Measurements from ENCODE around the gene AKT1.
"Not testable (repeated sequence)": the region's sequence is repeated elsewhere in the genome, so short reads cannot be mapped to it uniquely, and the experiment has no call there.

Gene AKT1

DNA sequence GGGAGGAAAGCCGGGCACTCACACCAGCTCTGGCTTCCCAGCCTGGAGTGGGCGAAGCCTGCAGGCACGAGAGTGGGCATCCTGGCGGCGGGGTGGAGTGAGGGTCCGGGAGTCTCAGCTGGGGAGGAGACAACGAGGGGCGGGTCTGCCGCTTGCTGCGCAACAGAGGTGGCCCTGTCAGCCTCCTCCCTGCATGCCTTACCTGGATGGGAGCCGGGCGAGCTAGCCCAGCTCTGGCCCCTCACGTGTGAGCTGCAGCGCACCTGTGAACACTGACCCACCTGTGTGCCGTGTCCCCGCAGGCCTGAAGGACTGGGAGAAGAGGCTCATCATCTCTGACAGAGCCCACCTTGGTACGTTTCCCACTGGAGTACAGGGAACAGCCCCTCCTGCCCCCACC, 56.5 kb downstream of the AKT1 start:
- no peak for DNase-seq (ENCODE audit: low read depth)

DNA sequence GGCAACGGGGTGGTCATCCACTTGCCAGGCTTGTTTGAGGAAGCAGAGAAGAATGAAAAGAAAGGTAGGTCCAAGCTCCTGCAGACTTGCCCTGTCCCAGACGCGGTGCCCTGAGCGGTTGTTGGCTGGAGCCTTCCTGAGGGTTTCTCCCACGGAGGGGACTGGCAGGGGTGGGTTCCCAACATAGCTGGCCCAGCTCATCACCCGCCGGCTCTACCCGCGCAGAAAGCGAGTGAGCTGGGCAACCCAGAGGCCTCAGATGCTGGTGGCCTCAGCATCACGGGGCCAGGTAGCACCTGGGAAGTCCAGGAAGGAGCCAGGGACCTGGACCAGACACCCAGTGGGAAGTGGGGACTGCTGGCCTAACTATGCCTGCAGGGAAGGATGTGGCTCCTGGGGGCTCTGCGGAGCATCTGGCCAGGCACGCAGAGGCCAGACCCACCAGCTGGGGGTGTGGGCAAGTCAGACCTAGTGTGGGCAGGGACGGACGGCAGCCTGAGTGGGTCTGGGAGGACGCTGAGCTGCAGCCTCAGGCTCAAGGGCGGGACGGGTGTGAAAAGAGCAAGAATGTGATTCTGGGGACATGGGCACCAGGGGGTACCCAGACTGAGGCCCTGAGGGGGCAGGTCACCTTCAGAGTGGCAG, 57.1 kb downstream of the AKT1 start:
- DNase-seq (ENCODE audit: low read depth): no peak

DNA sequence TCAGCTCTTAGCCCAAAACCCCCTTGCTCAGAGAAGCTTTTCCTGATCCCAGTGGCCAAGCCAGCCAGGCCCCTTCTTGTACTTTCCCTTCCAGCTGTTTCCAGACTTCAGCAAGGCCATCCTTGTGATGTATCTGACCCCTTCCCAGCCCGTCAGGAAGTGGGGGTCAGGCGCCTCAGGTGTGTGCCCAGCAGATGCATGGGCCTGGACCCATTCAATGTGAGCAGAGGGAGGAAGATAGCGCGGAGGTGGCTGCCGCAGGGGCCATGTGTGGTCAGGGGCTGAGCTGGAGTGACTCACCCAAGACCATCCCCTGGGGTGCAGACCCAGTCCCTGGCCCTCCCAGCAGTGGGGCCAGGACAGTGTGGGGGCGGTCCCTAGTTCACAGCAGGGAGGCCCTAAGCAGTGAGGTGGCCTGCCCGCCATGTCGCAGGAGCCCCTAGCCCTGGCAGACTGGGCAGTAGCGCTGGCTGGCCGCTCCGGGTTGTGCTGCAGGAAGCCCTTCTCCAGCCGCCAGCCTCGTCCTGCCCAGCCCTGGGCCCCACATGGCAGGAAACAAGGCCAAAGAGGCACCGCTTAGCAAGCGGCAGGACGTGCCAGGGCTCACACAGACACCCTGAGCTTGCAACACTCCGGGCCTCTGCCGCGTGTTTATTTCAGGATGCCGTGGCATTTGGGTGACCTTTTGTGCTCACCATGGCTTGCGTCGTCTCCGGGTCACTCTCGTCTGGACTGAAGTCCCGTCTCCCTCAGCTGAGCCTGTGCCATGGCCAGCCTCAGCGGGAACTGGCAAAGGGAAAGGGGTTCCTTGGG, 59.5 kb downstream of the AKT1 start:
- no peak for DNase-seq (ENCODE audit: low read depth)

DNA sequence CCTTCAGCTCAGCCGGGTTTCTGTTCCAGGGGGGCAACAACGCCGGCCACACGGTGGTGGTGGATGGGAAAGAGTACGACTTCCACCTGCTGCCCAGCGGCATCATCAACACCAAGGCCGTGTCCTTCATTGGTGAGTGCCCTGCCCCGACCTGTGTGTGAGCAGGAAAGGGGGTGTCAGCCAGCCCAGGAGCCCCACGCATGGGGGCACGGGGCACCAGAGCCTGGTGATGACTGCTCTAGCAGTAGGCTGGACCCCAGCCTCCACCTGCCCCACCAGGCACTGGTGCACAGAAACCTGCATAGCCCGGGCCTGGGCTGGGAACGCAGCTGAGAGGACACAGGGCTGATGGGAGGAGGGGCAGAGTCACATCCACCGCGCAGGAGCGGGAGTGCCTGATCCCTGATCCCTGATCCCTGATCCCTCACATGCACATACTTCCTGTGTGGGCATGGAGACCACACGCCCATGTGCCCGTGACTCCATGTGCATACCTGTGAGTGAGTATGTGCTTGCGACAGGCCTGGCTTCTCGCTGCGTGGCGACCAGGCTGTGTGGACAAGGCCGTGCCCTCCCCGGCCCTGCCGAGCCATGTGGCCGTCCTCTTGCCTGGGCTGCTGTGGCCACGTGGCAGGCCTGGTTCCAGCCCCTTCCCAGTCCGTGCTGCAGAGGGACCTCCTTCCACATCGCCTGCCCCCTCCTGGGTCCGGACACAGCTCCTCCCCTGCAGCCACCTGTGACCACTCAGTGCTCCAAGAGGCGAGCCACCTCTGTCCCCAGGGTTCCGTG, 60.4 kb downstream of the AKT1 start:
- DNase-seq (ENCODE audit: low read depth): no peak

DNA sequence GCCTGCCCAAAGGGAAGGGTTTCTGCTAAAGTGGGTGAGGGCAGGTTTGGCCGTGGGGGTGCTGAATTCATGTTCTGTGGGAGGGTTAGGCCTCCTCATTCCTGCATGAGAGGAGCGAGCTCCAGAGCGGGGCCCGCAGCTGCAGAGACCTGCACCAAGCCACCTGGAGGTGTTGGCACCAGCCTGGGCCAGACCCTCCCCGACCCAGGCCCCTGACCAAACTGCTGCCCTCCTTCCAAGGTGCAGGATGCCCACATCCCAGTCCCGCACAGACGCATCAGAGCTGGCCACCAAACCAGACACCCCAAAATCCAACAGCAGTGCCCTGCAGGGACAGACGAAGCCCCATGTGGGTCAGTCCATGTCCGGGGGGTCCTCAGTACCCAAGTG, 61.0 kb downstream of the AKT1 start:
- no peak for DNase-seq (ENCODE audit: low read depth)

DNA sequence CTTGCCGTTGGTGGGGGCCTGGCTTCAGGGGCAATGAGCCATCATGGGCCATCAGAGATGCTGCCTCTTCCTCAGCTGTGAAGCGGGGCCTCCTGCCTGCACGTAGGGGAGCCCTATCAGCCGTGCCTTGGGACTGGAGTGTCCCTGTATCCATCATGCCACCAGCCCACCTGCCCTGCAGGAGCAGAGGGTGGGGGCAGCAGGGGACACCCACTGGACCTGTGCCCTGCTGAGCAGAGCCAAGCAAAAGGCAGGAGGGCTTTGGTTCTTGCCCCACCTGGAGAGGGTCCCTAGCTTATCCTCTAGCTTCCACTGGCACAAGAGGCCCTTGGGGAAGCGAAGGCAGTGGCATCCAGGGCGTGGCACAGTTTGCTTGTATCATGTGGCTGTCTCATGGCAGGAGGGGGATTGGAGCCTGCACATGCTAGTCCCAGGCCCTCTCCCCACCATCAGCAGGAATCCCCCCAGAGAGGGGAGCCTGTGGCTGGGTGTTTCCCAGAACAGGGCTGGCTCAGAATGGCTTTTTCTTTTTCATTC, 61.4 kb downstream of the AKT1 start:
- no peak for DNase-seq (ENCODE audit: low read depth)

DNA sequence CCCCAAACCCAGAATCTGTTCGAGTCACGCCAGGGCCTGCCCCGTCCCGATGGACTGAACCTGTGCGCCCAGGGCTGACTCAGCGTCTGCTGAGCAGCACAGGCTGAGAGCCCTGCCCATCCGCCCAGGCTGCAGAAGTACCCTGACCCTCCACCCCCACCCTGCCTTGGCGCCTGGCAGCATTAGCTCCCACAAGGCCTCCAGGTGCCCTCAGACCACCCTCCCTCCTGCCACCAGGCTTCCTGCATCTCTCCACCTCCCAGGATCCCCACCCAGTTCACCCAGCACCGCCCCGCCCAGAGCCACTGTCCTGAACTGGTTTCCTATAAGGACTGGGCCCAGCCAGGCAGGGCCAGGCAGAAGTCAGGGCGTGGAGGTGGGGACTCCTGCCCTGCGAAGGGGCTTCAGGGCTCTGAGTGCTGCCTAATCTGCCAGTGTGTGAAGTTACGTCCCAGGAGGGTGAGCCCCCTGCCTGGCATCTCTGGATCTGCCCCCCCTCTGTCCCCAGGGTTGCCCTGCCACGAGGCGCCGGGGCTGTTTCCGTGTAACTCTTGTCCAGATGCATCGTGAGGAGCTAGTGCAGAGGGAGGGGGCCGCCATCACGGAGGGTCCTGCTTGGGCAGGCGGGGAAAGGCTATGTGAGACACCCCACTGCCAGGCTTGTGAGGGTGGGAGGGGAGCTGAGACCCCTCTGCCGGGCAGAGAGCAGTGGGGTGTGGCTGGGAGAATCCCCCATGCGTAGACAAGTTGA, 62.4 kb downstream of the AKT1 start:
- DNase-seq (ENCODE audit: low read depth): no peak

DNA sequence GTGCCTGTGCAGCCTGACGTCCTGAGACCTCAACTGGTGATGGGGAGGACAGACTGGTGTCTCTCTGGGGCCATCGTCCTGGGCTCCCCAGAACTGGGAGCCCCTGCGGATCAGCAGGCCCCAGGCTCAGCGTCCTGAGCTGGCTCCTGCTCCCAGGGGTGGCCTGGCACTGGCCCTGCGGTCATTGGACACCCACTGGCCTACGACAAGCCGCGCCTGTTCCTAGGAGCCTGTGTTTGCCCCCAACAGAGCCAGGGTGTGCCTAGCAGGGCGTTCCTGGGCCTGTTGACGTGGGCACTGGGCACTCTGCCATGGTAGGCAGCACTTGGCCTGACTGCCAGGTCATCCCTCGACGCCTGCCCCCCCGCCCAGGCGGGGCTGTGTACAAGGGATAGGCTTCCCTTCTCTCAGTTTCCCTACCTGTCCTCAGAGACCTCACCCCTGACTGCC, 63.2 kb downstream of the AKT1 start:
- no peak for DNase-seq (ENCODE audit: low read depth)

DNA sequence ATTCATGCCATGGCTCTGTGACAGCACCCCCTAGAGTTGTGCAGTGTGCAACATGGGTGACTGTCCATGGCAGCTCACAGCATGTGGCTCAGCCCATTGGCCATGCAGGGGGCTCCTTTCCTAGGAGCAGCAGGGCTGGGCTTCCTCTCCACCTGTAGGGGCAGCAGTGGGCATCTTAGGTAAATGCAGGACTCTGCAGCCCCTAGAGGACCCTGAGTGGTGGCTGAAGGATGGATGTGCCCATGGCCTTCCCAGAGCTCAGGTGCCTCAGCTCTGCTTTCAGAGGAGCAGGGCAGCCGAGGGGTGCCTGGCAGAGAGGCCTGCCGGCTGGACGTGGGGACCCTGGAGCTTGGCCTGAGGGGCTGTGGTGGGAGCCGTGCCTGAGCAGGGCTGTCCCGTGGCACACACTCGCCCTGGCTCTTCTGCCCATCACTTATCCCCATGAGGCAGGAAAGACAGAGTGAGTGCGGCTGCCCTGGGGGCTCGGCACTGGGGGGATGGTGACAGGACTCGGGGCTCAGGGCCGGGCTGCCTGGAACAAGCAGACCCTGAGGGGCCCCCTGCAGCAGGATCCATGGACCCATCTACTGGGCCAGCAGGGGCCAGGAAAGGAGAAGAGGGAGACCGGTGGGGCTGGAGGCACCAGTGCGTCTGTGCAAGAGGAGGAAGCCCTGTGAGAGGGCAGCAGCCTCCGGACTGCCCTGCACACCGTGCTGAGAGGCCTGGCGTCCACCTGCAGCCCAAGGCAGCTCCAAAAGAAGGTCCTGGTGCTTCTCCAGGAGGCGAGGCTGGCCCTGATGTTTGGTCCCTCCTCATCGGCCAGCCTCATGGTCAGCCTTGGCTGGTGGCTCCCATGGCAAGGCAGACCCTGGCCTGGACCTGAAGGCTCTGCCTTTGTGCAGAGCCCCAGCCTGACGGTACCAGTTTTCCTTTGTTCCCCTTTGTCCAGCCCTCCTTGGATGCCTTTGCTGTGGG, 63.9 kb downstream of the AKT1 start:
- DNase-seq (ENCODE audit: low read depth): no peak

DNA sequence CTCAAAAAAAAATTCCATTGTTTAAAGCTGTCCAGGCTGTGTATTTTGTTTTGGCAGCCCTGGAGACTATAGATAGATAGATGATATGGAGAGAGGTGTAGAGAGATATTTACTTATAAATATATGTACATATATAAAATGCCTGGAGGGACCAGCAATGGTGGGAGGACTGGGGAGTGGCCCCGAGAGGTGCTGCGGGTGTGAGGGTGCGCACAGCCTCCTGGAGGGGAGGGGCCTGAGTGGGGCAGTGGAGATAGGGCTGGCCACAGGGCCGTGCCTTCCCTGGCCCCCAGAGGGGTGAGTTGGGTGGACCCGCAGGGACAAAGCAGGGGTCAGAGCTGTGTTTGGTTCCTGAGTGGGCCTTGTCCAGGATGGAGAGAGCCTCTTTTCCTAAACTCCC, 65.1 kb downstream of the AKT1 start:
- no peak for DNase-seq (ENCODE audit: low read depth)

DNA sequence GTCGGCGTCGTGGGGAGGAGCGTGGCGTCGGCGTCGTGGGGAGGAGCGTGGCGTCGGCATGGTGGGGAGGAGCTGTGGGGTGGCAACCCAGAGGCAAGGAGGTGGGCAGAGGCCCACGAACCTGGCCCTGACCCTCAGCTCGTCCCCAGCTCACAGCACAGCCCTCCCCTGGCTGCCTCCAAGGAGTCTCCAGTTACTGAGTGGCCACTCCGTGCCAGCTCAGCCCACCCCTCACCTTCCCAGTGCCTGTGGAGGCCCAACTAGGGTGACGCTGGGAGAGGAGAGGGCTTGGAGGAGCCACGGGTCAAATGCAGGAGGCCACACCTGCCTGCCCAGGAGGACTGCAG, 65.7 kb downstream of the AKT1 start:
- no peak for DNase-seq (ENCODE audit: low read depth)

DNA sequence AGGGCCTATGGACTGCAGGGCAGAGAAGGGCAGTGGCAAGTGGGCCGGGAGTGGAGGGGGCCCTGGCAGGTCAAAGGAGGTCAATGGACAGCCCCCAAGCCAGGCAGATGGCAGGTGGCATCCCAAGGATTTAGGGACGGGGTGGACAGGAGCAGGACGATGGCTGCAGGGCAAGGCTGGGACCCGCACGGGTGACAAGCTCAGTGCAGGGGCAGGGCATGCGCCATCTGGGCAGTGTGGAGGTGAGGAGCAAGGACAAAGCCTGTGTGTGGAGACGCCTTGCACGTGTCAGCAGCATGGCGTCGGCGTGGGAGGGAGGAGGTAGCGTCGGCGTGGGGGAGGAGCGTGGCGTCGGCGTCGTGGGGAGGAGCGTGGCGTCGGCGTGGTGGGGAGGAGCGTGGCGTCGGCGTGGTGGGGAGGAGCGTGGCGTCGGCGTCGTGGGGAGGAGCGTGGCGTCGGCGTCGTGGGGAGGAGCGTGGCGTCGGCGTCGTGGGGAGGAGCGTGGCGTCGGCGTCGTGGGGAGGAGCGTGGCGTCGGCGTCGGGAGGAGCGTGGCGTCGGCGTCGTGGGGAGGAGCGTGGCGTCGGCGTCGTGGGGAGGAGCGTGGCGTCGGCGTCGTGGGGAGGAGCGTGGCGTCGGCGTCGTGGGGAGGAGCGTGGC, 66.2 kb downstream of the AKT1 start:
- not testable (repeated sequence) for DNase-seq (ENCODE audit: low read depth)

DNA sequence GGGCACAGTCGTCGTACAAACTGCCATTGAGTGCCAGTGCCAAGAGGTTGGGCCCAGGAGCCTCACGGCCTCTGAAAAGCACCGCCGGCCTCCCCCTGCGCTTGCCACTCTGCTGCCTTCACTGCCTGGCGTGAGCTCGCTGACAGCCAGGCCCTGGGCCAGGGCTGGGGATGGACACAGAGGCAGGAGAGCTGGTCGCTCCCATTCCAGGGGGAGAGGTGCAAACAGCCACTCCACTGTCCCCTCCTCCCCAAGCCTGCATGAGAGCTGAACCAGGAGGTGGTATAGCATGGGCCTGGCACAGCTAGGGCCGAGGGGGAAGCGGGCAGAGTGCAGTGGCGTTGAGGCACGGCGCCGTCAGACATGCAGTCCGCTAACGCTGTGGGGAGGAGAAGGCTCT, 66.9 kb downstream of the AKT1 start:
- no peak for DNase-seq (ENCODE audit: low read depth)

DNA sequence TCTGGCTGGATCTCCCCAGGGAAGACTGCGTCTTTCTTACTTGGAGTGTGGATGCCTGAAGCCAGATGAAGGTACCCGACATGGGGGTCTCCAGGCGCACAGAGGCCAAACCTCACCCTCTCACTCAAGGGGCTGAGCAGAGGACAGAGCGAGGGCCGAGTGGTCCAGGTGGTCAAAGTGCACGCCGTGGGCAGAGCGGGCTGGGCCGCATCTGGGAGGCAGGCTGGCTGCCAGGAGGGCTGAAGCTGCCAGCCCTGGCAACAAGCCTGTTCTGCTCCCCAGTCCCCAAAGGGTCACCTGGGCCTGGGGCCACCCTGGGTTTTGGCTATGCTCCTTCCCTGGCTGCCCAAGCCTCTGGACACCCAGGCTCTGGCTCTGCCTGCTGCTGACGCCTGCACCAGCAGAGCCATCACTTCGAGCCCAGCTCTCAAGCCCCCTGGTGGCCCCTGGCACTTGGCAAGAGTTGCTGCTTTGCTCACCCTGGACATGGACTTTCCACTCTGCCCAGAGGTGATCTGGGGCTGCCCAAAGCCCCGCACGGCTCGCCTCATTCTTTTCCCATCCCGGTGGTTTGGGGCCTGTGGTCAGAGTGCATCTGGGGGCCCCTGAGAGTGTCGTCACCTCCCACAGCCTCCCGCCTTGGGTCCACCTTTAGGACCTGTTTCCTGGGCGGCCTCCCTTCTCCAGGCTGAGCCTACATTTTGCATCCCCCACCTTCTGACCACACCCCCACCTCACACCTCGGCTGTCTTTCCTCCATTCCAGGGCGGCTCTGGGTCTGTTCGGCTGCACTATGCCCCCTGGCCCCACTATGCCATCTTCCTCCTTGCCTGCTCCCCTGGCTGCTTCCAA, 68.7 kb downstream of the AKT1 start:
- DNase-seq (ENCODE audit: low read depth): no peak

DNA sequence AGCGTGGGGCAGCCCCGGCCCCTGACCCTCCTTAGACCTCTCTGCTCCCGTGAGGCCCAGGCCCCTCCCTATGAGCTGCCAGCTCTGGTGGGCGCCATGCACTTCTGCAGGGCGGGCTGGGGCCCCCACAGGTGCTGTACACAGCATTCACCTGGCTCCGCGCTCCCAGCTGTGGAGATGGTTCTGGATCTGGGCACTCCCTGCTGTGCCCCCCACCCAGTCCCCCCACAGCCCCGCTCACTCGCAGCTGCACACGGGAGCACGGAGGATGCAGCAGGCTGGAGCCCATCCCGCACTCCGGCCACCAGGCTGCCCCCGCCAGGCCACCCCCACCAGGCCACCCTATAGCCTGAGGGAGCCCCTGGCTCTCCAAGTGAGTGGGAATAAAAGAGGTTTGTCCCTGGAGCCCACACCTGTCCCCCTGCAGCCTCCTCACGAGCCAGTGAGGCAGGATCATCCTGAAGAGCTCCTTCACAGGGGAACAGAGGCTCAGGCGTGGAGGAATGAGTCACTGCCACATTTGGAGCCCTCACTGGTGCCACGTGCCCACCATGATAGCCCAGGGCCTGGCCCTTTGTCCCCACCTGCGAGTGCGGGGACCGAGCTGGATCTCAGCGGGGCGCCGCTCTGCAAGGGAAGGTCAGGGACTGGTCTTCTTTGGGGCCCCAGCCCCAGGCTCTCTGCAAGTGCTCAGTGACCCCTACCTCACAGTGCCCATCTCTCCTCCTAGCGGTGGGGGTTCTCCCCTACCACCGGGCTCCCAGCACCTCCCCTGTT, 69.6 kb downstream of the AKT1 start:
- DNase-seq (ENCODE audit: low read depth): no peak

DNA sequence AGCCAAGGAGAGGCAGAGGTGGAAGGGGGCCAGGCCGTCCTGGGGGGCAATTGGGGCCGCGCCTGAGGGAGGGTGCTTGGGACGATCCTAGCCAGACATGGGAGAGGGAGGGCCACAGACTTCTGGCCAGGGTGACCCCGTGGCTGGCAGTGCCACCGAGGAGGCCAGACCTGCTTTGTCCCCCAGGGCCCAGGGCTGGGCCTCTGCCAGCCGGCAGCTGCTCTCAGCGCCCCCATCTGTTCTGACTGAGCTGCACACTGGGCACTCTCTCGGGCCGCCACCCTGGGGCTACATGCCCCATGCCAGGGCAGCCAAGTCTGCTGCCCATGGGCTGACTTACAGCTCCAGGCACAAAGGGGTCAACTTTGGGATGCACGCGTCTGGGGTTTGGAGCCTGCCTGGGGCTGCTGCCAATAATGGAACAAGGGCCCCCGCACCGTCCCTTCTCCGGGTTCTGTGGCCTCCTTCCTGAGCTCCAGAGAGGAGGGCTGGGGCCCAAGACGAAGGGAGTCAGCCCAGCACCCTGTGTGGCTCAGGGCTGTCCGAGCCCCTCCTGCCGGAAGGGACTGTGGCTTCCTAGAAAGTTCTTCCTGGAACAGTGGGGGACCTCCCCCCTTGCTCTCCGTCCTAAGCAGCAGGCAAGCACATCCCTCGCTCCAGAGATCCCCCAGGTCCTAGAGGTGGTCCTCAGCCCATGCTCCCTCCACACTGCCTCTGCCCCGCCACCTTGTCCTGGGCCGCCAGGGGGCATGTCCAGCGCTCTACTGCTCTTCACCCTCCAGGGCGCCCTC, 70.4 kb downstream of the AKT1 start:
- DNase-seq (ENCODE audit: low read depth): no peak

DNA sequence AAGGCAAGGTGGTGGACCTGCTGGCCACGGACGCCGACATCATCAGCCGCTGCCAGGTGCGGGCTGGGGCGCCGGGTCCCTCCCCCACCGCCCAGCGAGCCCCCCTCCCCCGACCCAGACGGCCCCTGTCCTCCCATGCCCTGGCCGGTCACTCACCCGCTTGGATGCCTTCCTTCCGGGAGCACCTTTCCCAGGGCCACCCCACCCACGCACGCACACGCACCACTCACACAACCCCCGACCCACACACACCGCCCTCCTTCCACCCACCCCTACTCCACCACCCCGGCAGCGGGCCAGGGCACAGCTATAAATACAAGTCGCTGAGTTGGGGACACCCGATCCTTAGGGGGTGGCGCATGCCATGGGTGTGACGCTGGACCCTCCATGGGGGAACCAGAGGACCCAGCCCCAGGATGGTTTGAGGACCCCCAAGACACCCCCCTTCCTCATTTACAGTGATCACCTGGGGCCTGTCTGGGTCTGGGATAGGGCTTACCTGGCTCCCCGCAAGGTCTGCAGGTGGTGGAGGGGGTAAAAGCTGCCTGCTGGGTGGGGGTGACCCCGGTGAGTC, 71.1 kb downstream of the AKT1 start:
- DNase-seq (ENCODE audit: low read depth): no peak

Data from non-pigmented ciliary epithelial cell (primary cell).